CD14-positive monocyte (primary cell): ENCODE data around the gene TTLL10. TPM values are rescaled to one million over a fixed set of nuclear protein-coding genes. Genes with fewer than 3 reads are reported as not detected.

Source experiments
- DNase-seq, 3 donors: peaks; one replicate each; pipeline ENCODE4 v3.0.0-alpha.2; 2011 to 2022
- H2AFZ ChIP-seq: 2 replicates; pipeline ENCODE4 v1.6.0; 2012; ENCODE audit warnings: mild to moderate bottlenecking, low read depth, low read length, inconsistent platforms; ENCODE audit not compliant: insufficient read depth, poor library complexity, severe bottlenecking
- H3K27ac ChIP-seq, 2 donors: 1 replicate in 1 of 2; 2 replicates in 1 of 2; pipeline ENCODE4 v1.5.1; 2012 to 2013; ENCODE audit warnings: low read length in 2 of 2, control low read depth in 1 of 2, inconsistent platforms in 1 of 2, low read depth in 1 of 2, mild to moderate bottlenecking in 1 of 2
- H3K27me3 ChIP-seq, 2 donors: one replicate each; pipeline versions ENCODE4 v1.6.0 to v1.6.1; 2011 to 2013; ENCODE audit warnings: low read length in 2 of 2; ENCODE audit not compliant: control insufficient read depth in 2 of 2, insufficient read depth in 2 of 2
- H3K36me3 ChIP-seq, 2 donors: replicated peaks in 1 of 2; 1 replicate in 1 of 2; 2 replicates in 1 of 2; pipeline versions ENCODE4 v1.5.1 to v1.6.1; 2012 to 2013; ENCODE audit warnings: low read length in 2 of 2, control low read depth in 1 of 2, inconsistent platforms in 1 of 2, mild to moderate bottlenecking in 1 of 2; ENCODE audit not compliant: insufficient read depth in 2 of 2, control insufficient read depth in 1 of 2
- H3K4me1 ChIP-seq, 2 donors: 1 replicate in 1 of 2; 2 replicates in 1 of 2; pipeline versions ENCODE4 v1.5.1 to v1.6.1; 2012 to 2013; ENCODE audit warnings: low read length in 2 of 2, control low read depth in 1 of 2, inconsistent platforms in 1 of 2, mild to moderate bottlenecking in 1 of 2, moderate library complexity in 1 of 2; ENCODE audit not compliant: insufficient read depth in 2 of 2, control insufficient read depth in 1 of 2
- H3K4me2 ChIP-seq: replicated peaks from 2 replicates; pipeline ENCODE3; 2012; ENCODE audit warnings: low read length, moderate library complexity, mild to moderate bottlenecking; ENCODE audit not compliant: poor library complexity, severe bottlenecking; ENCODE audit errors: extremely low read depth
- H3K4me3 ChIP-seq, 3 experiments: fragments of 200-600 bp in 1 of 3; sonication (generic) in 1 of 3; replicated peaks in 1 of 3; 1 replicate in 2 of 3; 2 replicates in 1 of 3; pipeline ENCODE4 v1.5.1; 2011 to 2013; ENCODE audit warnings: low read length in 3 of 3, mild to moderate bottlenecking in 3 of 3, control low read depth in 2 of 3, low read depth in 2 of 3, inconsistent platforms in 1 of 3, moderate library complexity in 1 of 3
- H3K79me2 ChIP-seq: 2 replicates; pipeline ENCODE4 v1.6.0; 2012; ENCODE audit warnings: mild to moderate bottlenecking, control low read depth, inconsistent platforms, low read length, moderate library complexity; ENCODE audit not compliant: insufficient read depth
- H3K9ac ChIP-seq: 2 replicates; pipeline ENCODE4 v1.6.0; 2017; ENCODE audit warnings: low read length, mild to moderate bottlenecking; ENCODE audit not compliant: insufficient read depth, poor library complexity, severe bottlenecking
- H3K9me3 ChIP-seq, 2 donors: replicated peaks in 1 of 2; 1 replicate in 1 of 2; 2 replicates in 1 of 2; pipeline versions ENCODE4 v1.5.1 to v1.6.1; 2012 to 2013; ENCODE audit warnings: low read length in 2 of 2, control low read depth in 1 of 2; ENCODE audit not compliant: control insufficient read depth in 1 of 2, insufficient read depth in 1 of 2
- H4K20me1 ChIP-seq: 2 replicates; pipeline ENCODE4 v1.6.0; 2012; ENCODE audit warnings: mild to moderate bottlenecking, low read length, control low read depth, moderate library complexity; ENCODE audit not compliant: insufficient read depth
- H3K27ac Mint-ChIP-seq, 7 donors: one replicate each; pipeline ENCODE4 v1.8.0; 2020; ENCODE audit warnings: mild to moderate bottlenecking in 7 of 7, mixed read lengths in 7 of 7, moderate library complexity in 6 of 7, inconsistent platforms in 2 of 7
- H3K27me3 Mint-ChIP-seq, 3 donors: one replicate each; pipeline ENCODE4 v1.8.0; 2021 to 2022; ENCODE audit warnings: low read depth in 3 of 3, mild to moderate bottlenecking in 3 of 3, mixed read lengths in 3 of 3, moderate library complexity in 3 of 3, inconsistent platforms in 1 of 3
- H3K36me3 Mint-ChIP-seq, 2 donors: one replicate each; pipeline ENCODE4 v1.8.0; 2020; ENCODE audit warnings: mixed read lengths in 2 of 2, inconsistent platforms in 1 of 2, mild to moderate bottlenecking in 1 of 2
- H3K4me1 Mint-ChIP-seq: one replicate; pipeline ENCODE4 v1.8.0; 2020; ENCODE audit warnings: mild to moderate bottlenecking, mixed read lengths
- H3K4me3 Mint-ChIP-seq, 2 donors: one replicate each; pipeline ENCODE4 v1.8.0; 2020; ENCODE audit warnings: mild to moderate bottlenecking in 2 of 2, mixed read lengths in 2 of 2, moderate library complexity in 1 of 2
- H3K9me3 Mint-ChIP-seq, 7 donors: one replicate each; pipeline ENCODE4 v1.8.0; 2020 to 2022; ENCODE audit warnings: mixed read lengths in 7 of 7, mild to moderate bottlenecking in 6 of 7, moderate library complexity in 6 of 7, inconsistent platforms in 2 of 7
- WGBS: methylation state at CpG from one replicate; pipeline ENCODE4 v1.1.5; 2013; ENCODE audit warnings: missing lambda C conversion rate; ENCODE audit not compliant: insufficient coverage; 5-methylcytosine and 5-hydroxymethylcytosine counted together
- intact Hi-C, 2 donors: fragments of 100-400 bp; cut with micrococcal nuclease; formaldehyde crosslinking; loops; one replicate each; pipeline versions ENCODE4 v1.15.0 to v1.15.1; 2023
- polyA plus RNA-seq, 3 donors: library from polyadenylated mRNA; depleted of rRNA in 1 of 3; unstranded in 2 of 3; stranded (reverse) in 1 of 3; fragments of 300-500 nt in 2 of 3; fragments of >200 nt in 1 of 3; fragmentation: Illumina TruSeq in 2 of 3; gene quantifications; 1 replicate in 2 of 3; 2 replicates in 1 of 3; pipeline ENCODE4 v1.2.3, GENCODE V29; 2012 to 2021
- TF ChIP-seq, protein P1 (sequence below): fragments of 200-600 bp; IDR thresholded peaks from one replicate; pipeline ENCODE4 v1.8.0; 2022; ENCODE audit warnings: antibody characterized with exemption, mild to moderate bottlenecking

The TTLL10 gene
- polyA plus RNA-seq, 3 donors, result 0.06 TPM; not detected in 2

DNA sequence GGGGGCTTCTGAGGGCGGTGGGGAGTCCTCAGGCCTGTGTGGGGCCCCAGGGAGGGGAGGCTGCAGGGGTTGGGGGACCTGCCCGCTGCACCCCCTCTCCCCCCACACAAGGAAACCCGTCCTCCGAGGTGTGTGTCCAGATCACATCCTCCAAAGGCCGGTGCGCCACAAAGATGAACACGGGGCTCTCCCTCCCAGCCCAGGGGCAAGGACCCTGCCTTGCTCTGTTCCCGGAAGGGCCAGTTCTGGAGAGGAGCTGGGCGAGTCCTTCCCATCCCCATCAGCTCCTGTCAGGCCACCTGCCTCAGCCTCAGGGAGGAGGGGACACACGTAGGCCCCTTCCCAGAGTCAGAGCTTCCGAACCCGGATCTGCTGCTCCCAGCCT is 2.5 kb upstream of the TTLL10 start:
- 84% methylated on average over 3 of the region's 12 CpGs for WGBS
- no peaks in the 10 kb centered on the region for H3K79me2 ChIP-seq
- H3K27ac ChIP-seq, result no peak overlapping the region
- no peak overlapping the region for H3K27ac Mint-ChIP-seq
- H3K27me3 Mint-ChIP-seq, result peaks cover 35 to 47% (median 39%) of the 10 kb centered on the region in 3 donors
- H4K20me1 ChIP-seq, result no peaks in the 10 kb centered on the region
- H3K4me1 Mint-ChIP-seq, result no peaks in the 10 kb centered on the region
- H3K4me3 ChIP-seq, result no peak overlapping the region
- peaks cover 4 to 15% (median 7%) of the 10 kb centered on the region in 7 donors for H3K9me3 Mint-ChIP-seq
- DNase-seq, result no peak
- H3K36me3 Mint-ChIP-seq, result no peaks in the 10 kb centered on the region
- no peak overlapping the region for H2AFZ ChIP-seq
- H3K9me3 ChIP-seq, result peaks cover 0 to 6% of the 10 kb centered on the region in 2 donors
- no peak overlapping the region for H3K4me2 ChIP-seq
- no peaks in the 10 kb centered on the region for H3K36me3 ChIP-seq
- H3K27me3 ChIP-seq, result peaks cover 4 to 31% of the 10 kb centered on the region in 2 donors
- TF ChIP-seq, protein P1, sequence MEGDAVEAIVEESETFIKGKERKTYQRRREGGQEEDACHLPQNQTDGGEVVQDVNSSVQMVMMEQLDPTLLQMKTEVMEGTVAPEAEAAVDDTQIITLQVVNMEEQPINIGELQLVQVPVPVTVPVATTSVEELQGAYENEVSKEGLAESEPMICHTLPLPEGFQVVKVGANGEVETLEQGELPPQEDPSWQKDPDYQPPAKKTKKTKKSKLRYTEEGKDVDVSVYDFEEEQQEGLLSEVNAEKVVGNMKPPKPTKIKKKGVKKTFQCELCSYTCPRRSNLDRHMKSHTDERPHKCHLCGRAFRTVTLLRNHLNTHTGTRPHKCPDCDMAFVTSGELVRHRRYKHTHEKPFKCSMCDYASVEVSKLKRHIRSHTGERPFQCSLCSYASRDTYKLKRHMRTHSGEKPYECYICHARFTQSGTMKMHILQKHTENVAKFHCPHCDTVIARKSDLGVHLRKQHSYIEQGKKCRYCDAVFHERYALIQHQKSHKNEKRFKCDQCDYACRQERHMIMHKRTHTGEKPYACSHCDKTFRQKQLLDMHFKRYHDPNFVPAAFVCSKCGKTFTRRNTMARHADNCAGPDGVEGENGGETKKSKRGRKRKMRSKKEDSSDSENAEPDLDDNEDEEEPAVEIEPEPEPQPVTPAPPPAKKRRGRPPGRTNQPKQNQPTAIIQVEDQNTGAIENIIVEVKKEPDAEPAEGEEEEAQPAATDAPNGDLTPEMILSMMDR, result no peak
- no peak overlapping the region for H3K4me3 Mint-ChIP-seq
- H3K4me1 ChIP-seq, result no peaks in the 10 kb centered on the region
- intact Hi-C loops, result no loop called here
- H3K9ac ChIP-seq, result no peak overlapping the region

- TF ChIP-seq, protein P1, result no peak
- H3K9me3 Mint-ChIP-seq, result peaks cover 4 to 15% (median 7%) of the 10 kb centered on the region in 7 donors
- H3K4me3 Mint-ChIP-seq, result no peak overlapping the region
- WGBS, result 91% methylated on average over 21 of the region's 33 CpGs
- H3K4me3 ChIP-seq, result no peak overlapping the region
- H3K27ac Mint-ChIP-seq, result no peak overlapping the region
- H2AFZ ChIP-seq, result no peak overlapping the region
- no peaks in the 10 kb centered on the region for H3K4me1 Mint-ChIP-seq
- DNase-seq, result no peak
- intact Hi-C loops, result no loop called here
- no peak overlapping the region for H3K9ac ChIP-seq
- H3K9me3 ChIP-seq, result peaks cover 0 to 6% of the 10 kb centered on the region in 2 donors
- H3K36me3 ChIP-seq, result no peaks in the 10 kb centered on the region
- H4K20me1 ChIP-seq, result no peaks in the 10 kb centered on the region
- peaks cover 33 to 50% (median 40%) of the 10 kb centered on the region in 3 donors for H3K27me3 Mint-ChIP-seq
- H3K79me2 ChIP-seq, result no peaks in the 10 kb centered on the region
- no peak overlapping the region for H3K4me2 ChIP-seq
- no peak overlapping the region for H3K27ac ChIP-seq
- peaks cover 4 to 35% of the 10 kb centered on the region in 2 donors for H3K27me3 ChIP-seq
- H3K36me3 Mint-ChIP-seq, result no peaks in the 10 kb centered on the region
- H3K4me1 ChIP-seq, result no peaks in the 10 kb centered on the region
Measured at GRCh38 chr1:1171546-1172340, 1.9 kb upstream of the TTLL10 start.
